MM.1S (cell line): ENCODE results near the gene AGPAT3.

Experiments
- DNase-seq: peaks from one replicate; pipeline ENCODE4 v3.0.0-alpha.2; 2015
- H2AFZ ChIP-seq: fragments of 300-600 bp; sonication (generic); 2 replicates; pipeline ENCODE4 v1.6.0; 2016; ENCODE audit warnings: antibody characterized with exemption, low read length
- H3F3A ChIP-seq: fragments of 300-600 bp; sonication (generic); 2 replicates; pipeline ENCODE4 v1.6.1; 2016; ENCODE audit warnings: mild to moderate bottlenecking, antibody characterized with exemption, low read length, moderate library complexity, mixed read lengths; ENCODE audit not compliant: insufficient read depth
- H3K27ac ChIP-seq: fragments of 300-600 bp; sonication (generic); 2 replicates; pipeline ENCODE4 v1.5.1; 2016; ENCODE audit warnings: mild to moderate bottlenecking, low read length
- H3K27me3 ChIP-seq: fragments of 300-600 bp; sonication (generic); replicated peaks from 2 replicates; pipeline ENCODE4 v1.6.0; 2016; ENCODE audit warnings: low read length; ENCODE audit not compliant: insufficient read depth
- H3K36me3 ChIP-seq: fragments of 300-600 bp; sonication (generic); replicated peaks from 2 replicates; pipeline ENCODE4 v1.6.1; 2016; ENCODE audit warnings: mild to moderate bottlenecking, low read length, mixed read lengths; ENCODE audit not compliant: insufficient read depth
- H3K4me1 ChIP-seq: fragments of 300-600 bp; sonication (generic); 2 replicates; pipeline ENCODE4 v1.6.1; 2016; ENCODE audit warnings: low read length, mixed read lengths
- H3K4me2 ChIP-seq: fragments of 300-600 bp; sonication (generic); 2 replicates; pipeline ENCODE4 v1.6.0; 2016; ENCODE audit warnings: low read depth, low read length
- H3K4me3 ChIP-seq: fragments of 300-600 bp; sonication (generic); 2 replicates; pipeline ENCODE4 v1.5.1; 2016; ENCODE audit warnings: low read length, mixed read lengths
- H3K79me2 ChIP-seq: fragments of 300-600 bp; sonication (generic); 2 replicates; pipeline ENCODE4 v1.6.1; 2016; ENCODE audit warnings: mixed run types, low read length, mixed read lengths
- H3K9ac ChIP-seq: fragments of 300-600 bp; sonication (generic); 2 replicates; pipeline ENCODE4 v1.6.1; 2016; ENCODE audit warnings: low read length, mixed read lengths
- H3K9me2 ChIP-seq: fragments of 300-600 bp; sonication (generic); replicated peaks from 2 replicates; pipeline ENCODE4 v1.6.1; 2016; ENCODE audit warnings: mild to moderate bottlenecking, low read length, mixed read lengths; ENCODE audit not compliant: insufficient read depth
- H3K9me3 ChIP-seq: fragments of 300-600 bp; sonication (generic); replicated peaks from 2 replicates; pipeline ENCODE4 v1.6.1; 2016; ENCODE audit warnings: mild to moderate bottlenecking, low read length, mixed read lengths; ENCODE audit not compliant: insufficient read depth
- H4K20me1 ChIP-seq: fragments of 300-600 bp; sonication (generic); 2 replicates; pipeline ENCODE4 v1.6.1; 2016; ENCODE audit warnings: mild to moderate bottlenecking, low read length, moderate library complexity, mixed read lengths; ENCODE audit not compliant: insufficient read depth
- EZH2 ChIP-seq: fragments of 300-600 bp; sonication (generic); optimal IDR thresholded peaks from 2 replicates; pipeline ENCODE3; 2017; ENCODE audit warnings: low read depth, mild to moderate bottlenecking, antibody characterized with exemption, low read length, mixed read lengths
- EZH2phosphoT487 ChIP-seq: fragments of 300-600 bp; sonication (generic); IDR thresholded peaks from 2 replicates; pipeline ENCODE4 v1.6.1; 2018; ENCODE audit warnings: antibody characterized with exemption, low read length
- TF ChIP-seq, protein P1 (sequence below): fragments of 300-600 bp; sonication (generic); IDR thresholded peaks from 2 replicates; pipeline ENCODE4 v1.5.1; 2016; ENCODE audit warnings: antibody characterized with exemption, low read length, mixed read lengths

The AGPAT3 gene

DNA sequence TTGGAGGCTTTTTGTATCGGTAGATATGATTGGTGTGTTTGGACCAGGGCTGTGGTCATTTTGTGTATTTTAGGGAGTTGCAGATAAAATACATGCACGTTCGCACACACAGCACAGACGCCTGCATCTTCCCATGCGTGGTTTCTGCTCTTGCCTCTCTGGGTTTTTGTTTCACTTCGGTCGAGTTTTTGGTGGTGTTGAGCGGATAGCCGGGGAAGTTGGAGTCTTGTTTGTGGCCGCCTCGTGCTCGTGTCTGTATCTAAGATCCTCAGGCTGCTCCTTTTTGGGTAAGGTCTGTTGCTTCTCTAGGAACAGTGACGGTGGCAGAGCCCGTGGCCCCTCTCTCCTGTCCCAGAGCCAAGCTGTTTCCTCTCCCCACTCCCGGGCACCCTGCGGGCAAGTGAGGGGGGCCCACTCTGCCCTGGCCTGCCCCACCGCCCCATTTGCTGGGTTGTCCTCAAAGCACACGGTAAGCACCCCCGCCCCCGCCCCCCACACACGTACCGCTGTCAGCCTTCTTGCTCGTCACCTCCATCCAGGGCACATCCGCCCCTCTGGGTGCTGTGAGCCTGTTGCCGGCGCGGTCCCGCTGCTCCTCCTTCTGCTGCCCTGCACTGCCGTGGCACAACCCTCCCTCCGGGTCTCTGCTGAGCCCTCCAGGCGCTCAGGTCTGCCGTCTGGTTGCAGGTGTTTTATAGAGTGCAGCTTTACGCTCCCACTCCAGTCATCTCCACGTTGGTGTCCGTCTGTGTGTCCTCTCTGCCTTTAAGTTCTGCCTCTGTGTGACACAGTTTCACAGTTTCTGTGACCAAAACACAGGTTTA lies 51.9 kb downstream of the AGPAT3 start:
- peaks cover 20% of the 10 kb centered on the region for H3F3A ChIP-seq
- no peaks in the 10 kb centered on the region for H3K36me3 ChIP-seq
- H3K9ac ChIP-seq, result peak overlapping the region; percentile 48
- no peaks in the 10 kb centered on the region; the same call in none of the 2 replicates for H4K20me1 ChIP-seq
- H3K9me2 ChIP-seq, result no peaks in the 10 kb centered on the region
- peak overlapping the region; percentile 60; the same call in 1 of the 2 replicates for H3K27ac ChIP-seq
- peak overlapping the region; percentile 65 for H3K4me3 ChIP-seq
- peaks cover 97% of the 10 kb centered on the region for H3K79me2 ChIP-seq
- H3K4me2 ChIP-seq, result peak overlapping the region; percentile 69
- TF ChIP-seq EZH2phosphoT487, result no peak
- peak overlapping the region; percentile 13; the same call in 1 of the 2 replicates for H2AFZ ChIP-seq
- peak; percentile 83 for DNase-seq
- no peaks in the 10 kb centered on the region for H3K27me3 ChIP-seq
- no peaks in the 10 kb centered on the region for H3K9me3 ChIP-seq
- peaks cover 14% of the 10 kb centered on the region for H3K4me1 ChIP-seq

GRCh38 chr21:43917515-43918384 lies 52.7 kb downstream of the AGPAT3 start:
- H3K79me2 ChIP-seq, result peaks cover 97% of the 10 kb centered on the region
- no peaks in the 10 kb centered on the region for H3K36me3 ChIP-seq
- peak overlapping the region; percentile 60; the same call in 1 of the 2 replicates for H3K27ac ChIP-seq
- H3F3A ChIP-seq, result peaks cover 20% of the 10 kb centered on the region
- no peaks in the 10 kb centered on the region; the same call in none of the 2 replicates for H4K20me1 ChIP-seq
- H3K9me3 ChIP-seq, result no peaks in the 10 kb centered on the region
- H3K4me1 ChIP-seq, result peaks cover 14% of the 10 kb centered on the region
- peak overlapping the region; percentile 65 for H3K4me3 ChIP-seq
- peak overlapping the region; percentile 69 for H3K4me2 ChIP-seq
- peak overlapping the region; percentile 48; the same call in 1 of the 2 replicates for H3K9ac ChIP-seq
- H3K27me3 ChIP-seq, result no peaks in the 10 kb centered on the region
- DNase-seq, result peak; percentile 82
- no peaks in the 10 kb centered on the region for H3K9me2 ChIP-seq
- TF ChIP-seq EZH2 (no peak), EZH2phosphoT487 (no peak)
- TF ChIP-seq, protein P1, sequence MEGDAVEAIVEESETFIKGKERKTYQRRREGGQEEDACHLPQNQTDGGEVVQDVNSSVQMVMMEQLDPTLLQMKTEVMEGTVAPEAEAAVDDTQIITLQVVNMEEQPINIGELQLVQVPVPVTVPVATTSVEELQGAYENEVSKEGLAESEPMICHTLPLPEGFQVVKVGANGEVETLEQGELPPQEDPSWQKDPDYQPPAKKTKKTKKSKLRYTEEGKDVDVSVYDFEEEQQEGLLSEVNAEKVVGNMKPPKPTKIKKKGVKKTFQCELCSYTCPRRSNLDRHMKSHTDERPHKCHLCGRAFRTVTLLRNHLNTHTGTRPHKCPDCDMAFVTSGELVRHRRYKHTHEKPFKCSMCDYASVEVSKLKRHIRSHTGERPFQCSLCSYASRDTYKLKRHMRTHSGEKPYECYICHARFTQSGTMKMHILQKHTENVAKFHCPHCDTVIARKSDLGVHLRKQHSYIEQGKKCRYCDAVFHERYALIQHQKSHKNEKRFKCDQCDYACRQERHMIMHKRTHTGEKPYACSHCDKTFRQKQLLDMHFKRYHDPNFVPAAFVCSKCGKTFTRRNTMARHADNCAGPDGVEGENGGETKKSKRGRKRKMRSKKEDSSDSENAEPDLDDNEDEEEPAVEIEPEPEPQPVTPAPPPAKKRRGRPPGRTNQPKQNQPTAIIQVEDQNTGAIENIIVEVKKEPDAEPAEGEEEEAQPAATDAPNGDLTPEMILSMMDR, result peak; percentile 59
- no peak overlapping the region for H2AFZ ChIP-seq

DNA sequence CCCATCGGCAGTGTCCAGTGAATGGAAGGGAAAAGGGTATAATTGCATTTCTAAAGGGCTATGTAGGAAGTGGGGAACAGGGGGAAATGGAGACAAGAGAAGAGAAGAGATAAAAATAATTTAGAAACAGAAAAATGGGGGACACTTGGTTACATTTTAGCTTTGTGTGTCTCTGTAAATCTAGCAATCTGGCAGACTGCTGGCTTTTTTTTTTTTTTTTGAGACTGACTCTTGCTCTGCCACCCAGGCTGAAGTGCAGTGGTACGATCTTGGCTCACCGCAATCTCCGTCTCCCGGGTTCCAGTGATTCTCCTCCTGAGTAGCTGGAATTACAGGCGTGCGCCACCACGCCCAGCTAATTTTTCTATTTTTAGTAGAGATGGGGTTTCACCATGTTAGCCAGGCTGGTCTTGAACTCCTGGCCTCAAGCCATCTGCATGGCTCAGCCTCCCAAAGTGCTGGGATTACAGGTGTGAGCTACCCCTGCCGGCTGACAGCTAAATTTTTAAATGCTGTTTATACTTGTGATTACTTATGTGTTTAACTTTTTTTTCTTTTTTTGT lies 53.4 kb downstream of the AGPAT3 start:
- Histone ChIP-seq H3K79me2 (peaks cover 97% of the 10 kb centered on the region), H4K20me1 (no peaks in the 10 kb centered on the region; the same call in none of the 2 replicates), H3K9me2 (no peaks in the 10 kb centered on the region)

More for the DNA sequence above, 53.4 kb downstream of the AGPAT3 start:
- H2AFZ ChIP-seq, result no peak overlapping the region
- H3K4me3 ChIP-seq, result no peak overlapping the region
- H3K4me2 ChIP-seq, result 0 out of 2 replicates have a peak overlapping the region, but pooled peaks have one; percentile 69
- H3K36me3 ChIP-seq, result no peaks in the 10 kb centered on the region
- no peak for TF ChIP-seq EZH2
- TF ChIP-seq EZH2phosphoT487, result no peak
- TF ChIP-seq, protein P1, result no peak
- H3F3A ChIP-seq, result peaks cover 20% of the 10 kb centered on the region
- no peak overlapping the region for H3K27ac ChIP-seq
- peaks cover 14% of the 10 kb centered on the region for H3K4me1 ChIP-seq
- no peaks in the 10 kb centered on the region for H3K9me3 ChIP-seq
- no peak overlapping the region for H3K9ac ChIP-seq
- DNase-seq, result no peak
- H3K27me3 ChIP-seq, result no peaks in the 10 kb centered on the region
